Fibroblast of the aortic adventitia (primary cell): Measurements from ENCODE around the gene MROH2A. TPM values are rescaled to one million over a fixed set of nuclear protein-coding genes. Genes with fewer than 3 reads are reported as not detected.

Source experiments
- DNase-seq: peaks from one replicate; pipeline ENCODE4 v3.0.0-alpha.2; 2010; ENCODE audit warnings: low read depth
- H3K4me3 ChIP-seq: 2 replicates; pipeline ENCODE4 v1.5.1; 2011; ENCODE audit warnings: low read depth, mild to moderate bottlenecking, control low read depth, low read length, moderate library complexity
- total RNA-seq: library from RNA; depleted of rRNA; stranded (reverse); fragments of >200 nt; gene quantifications from 2 replicates; pipeline ENCODE4 v1.2.3, GENCODE V29; 2012; ENCODE audit warnings: low replicate concordance
- TF ChIP-seq, protein P1 (sequence below): IDR thresholded peaks from 2 replicates; pipeline ENCODE4 v1.5.1; 2011; ENCODE audit warnings: mild to moderate bottlenecking, low read length, control low read depth, inconsistent platforms; ENCODE audit not compliant: insufficient read depth

MROH2A gene
- total RNA-seq, 1 donor, result under 0.01 TPM

DNA sequence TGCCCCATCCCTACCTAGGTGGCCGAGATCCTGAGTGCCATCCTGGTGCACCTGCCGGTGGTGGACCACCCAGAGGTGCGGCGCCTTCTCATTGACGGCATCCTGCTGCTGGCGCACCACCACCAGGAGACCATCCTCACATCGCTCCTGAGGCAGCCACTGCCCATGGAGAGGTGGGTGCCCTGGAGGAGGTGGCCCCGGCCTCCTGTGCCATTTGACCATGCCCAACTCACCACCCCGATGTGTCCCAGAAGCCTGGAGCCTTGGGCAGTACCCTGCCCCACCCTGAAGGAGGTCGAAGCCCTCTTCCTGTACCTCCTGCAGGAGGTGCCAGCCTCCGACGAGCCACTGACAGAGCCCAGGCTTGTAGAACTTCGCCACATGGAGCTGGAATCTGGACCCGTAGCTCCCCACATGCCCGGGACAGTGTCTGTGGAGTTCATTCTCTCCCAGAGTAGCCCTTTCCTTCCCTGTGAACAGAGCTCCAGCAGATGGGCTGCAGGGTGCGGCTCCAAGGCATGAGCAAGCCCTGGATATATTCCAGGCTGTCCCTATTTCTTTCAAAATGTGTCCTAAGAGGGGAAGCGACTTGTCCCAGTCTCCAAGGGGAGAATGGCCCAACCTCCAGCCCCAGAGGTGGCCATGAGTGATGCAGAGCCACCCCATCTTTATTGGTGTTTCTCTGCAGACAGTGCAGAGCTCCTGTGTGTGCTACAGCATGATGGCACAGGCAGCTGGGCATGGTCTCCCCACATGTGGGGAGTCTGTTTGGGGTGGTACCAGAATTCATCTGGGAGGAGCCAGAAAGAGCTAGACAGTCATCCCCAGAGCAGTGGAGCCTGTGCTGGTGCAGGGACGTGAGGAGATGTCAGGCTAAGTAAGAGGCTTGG lies 42.0 kb downstream of the MROH2A start:
- TF ChIP-seq, protein P1, sequence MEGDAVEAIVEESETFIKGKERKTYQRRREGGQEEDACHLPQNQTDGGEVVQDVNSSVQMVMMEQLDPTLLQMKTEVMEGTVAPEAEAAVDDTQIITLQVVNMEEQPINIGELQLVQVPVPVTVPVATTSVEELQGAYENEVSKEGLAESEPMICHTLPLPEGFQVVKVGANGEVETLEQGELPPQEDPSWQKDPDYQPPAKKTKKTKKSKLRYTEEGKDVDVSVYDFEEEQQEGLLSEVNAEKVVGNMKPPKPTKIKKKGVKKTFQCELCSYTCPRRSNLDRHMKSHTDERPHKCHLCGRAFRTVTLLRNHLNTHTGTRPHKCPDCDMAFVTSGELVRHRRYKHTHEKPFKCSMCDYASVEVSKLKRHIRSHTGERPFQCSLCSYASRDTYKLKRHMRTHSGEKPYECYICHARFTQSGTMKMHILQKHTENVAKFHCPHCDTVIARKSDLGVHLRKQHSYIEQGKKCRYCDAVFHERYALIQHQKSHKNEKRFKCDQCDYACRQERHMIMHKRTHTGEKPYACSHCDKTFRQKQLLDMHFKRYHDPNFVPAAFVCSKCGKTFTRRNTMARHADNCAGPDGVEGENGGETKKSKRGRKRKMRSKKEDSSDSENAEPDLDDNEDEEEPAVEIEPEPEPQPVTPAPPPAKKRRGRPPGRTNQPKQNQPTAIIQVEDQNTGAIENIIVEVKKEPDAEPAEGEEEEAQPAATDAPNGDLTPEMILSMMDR, result no peak
- DNase-seq, result no peak
- no peak overlapping the region for H3K4me3 ChIP-seq

DNA sequence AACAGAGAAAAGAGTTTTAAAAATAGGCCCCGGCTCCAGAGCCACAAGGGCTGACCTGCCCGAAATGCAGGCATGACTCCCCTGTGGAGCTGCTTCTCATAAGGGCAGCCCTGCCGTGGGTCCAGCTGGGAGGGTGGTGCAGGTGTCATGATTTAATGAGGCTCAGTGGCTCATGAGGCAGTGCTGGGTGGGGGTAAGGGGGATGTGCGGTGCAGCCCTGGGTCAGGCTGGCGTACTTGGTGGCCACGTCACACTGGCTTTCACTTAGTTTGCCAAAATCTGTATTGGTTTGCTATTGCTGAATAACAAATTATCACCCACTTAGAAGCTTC lies 42.6 kb downstream of the MROH2A start:
- no peak for DNase-seq
- TF ChIP-seq, protein P1, result no peak
- H3K4me3 ChIP-seq, result no peak overlapping the region

- DNase-seq, result no peak
- no peak overlapping the region for H3K4me3 ChIP-seq
- TF ChIP-seq, protein P1, result no peak
Observed at GRCh38 chr2:233821196-233821595, 43.1 kb downstream of the MROH2A start.

DNA sequence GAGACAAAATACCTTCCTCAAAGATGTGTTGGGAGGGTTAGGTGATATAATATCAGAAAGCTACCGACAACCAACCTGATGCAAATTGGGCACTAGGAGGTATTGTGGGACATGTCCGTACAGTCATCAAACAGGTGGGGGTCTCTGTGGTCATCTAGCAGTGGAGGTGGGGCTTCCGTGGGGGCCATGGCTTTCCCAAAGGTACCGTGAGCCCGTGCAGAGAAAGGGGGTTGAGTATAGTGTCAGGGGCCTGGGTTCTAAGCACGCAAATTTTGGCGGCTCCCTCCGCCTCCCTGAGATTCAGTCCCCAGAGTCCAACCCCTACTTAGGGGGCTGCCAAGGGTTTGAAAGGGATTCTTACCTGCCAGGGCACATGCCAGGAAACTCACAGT lies 43.6 kb downstream of the MROH2A start:
- no peak overlapping the region for H3K4me3 ChIP-seq
- TF ChIP-seq, protein P1, result no peak
- no peak for DNase-seq

- H3K4me3 ChIP-seq, result no peak overlapping the region
- TF ChIP-seq, protein P1, result no peak
- no peak for DNase-seq
Observed at GRCh38 chr2:233822101-233822771, 44.1 kb downstream of the MROH2A start.

DNA sequence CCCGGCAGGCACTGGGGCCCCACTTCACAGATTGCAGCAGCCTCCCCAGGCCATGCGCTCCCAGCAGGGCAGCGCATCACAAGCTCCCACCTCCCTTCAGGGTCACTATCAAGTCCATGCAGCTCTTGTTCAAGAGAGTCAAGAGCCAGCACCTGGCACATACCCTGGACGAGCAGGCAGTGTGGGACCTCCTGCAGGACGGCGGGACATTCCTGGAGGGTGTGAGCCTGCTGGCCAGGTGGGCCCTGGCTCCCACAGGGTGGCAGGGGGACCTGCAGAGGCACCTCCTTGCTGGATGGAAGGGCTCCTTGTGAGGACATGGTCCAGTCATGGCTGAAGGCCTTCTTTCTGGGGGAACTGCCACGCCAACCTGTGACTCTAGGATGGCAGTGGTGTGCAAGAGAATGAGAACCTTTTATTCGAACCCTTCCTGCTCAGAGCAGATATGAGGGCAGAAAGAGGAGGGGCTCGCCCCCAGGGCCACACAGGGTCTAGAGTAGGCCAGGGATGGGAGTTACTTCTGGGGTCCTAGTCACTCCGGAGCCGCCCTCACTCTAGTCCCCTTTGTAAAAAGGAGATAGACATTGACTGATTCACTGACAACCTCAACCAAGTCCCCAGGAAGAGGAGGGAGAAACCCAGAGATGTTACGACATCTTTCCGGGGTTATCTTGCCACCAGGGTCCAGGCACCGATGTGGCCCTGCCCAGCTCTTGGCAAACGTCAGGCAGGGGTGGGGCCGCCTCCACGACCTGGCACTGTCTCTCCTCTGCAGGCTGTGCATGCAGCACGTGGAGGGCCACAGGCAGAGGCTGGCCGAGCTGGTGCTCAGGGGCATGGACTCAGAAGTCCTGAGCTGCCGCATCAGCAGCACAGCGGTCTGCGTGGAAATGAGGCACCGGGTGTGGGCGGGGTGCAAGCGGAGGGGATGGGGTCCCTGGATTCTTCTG lies 44.9 kb downstream of the MROH2A start:
- no peak for DNase-seq
- TF ChIP-seq, protein P1, result no peak
- no peak overlapping the region for H3K4me3 ChIP-seq
